ENCODE results near the gene LDAH. TPM values are rescaled to one million over a fixed set of nuclear protein-coding genes. Genes with fewer than 3 reads are reported as not detected.

LDAH gene
- total and polyA plus RNA-seq, 2 donors (not counting 1 experiment from before 2014, with no cell fraction given): 9.0 to 31.3 TPM

GRCh38 chr2:20652141-20652540 is 170.8 kb downstream of the LDAH start:
- peak overlapping the region; percentile 88 for H3K4me3 Mint-ChIP-seq
- no peak for DNase-seq

More at GRCh38 chr2:20652141-20652540, 170.8 kb downstream of the LDAH start:
- no peaks in the 10 kb centered on the region for H3K9me3 ChIP-seq (ENCODE audit: control extremely low read depth in 1 of 3, control insufficient read depth in 2 of 3, insufficient read depth in 1 of 3, low read length in 2 of 3)
- no peaks in the 10 kb centered on the region for H3K36me3 ChIP-seq (replicated peaks in 1 of 2; ENCODE audit: control extremely low read depth in 1 of 2, control insufficient read depth in 1 of 2, extremely low read depth in 1 of 2, insufficient read depth in 2 of 2, low read length in 1 of 2)
- peaks cover 39 to 44% of the 10 kb centered on the region in 2 donors for H3K4me1 ChIP-seq (ENCODE audit: control insufficient read depth in 2 of 2, insufficient read depth in 2 of 2, low read length in 2 of 2)
- peaks cover 6% of the 10 kb centered on the region for H4K20me1 ChIP-seq (ENCODE audit: control insufficient read depth, insufficient read depth, low read length, poor library complexity, severe bottlenecking)
- ChIA-PET POLR2A (interaction anchor here (1.7 to 2.9 kb wide), 2 partner anchors 14 to 205 kb away, joined by 11 to 29 read pairs; partner anchors contain the start of genes GDF7 and RHOB), CTCF (interaction anchor here (1.3 to 9.9 kb wide), 10 partner anchors 10 to 696 kb away, joined by 4 to 139 read pairs (median 16); partner anchors contain the start of genes GDF7, LDAH and RHOB)
- no peak for ATAC-seq (ENCODE audit: low read depth)
- no peak for TF ChIP-seq CTCF (IDR thresholded peaks at IDR 0.05)
- no peak for TF ChIP-seq EZH2 (IDR thresholded peaks at IDR 0.05; ENCODE audit: borderline replicate concordance, insufficient read depth, low read depth, low read length, poor library complexity, severe bottlenecking)
- Mint-ChIP-seq H3K27ac (peak overlapping the region; percentile 59), H3K9me3 (ENCODE audit: insufficient read depth) (no peaks in the 10 kb centered on the region), H3K27me3 (peaks cover 3% of the 10 kb centered on the region), H3K4me1 (peaks cover 44% of the 10 kb centered on the region)
- intact Hi-C loops (cut with micrococcal nuclease): loop anchor here (5.0 kb wide), 1 partner anchor 55 kb away; no protein-coding TSS in a partner anchor
- H3K4me3 ChIP-seq (ENCODE audit: control extremely low read depth in 1 of 5, extremely low read depth in 1 of 5, insufficient read depth in 1 of 5, low read depth in 2 of 5, low read length in 4 of 5): no peak overlapping the region
- peaks cover 0 to 4% (median 0%) of the 10 kb centered on the region in 4 experiments for H3K27me3 ChIP-seq (replicated peaks in 1 of 4; ENCODE audit: control extremely low read depth in 1 of 4, control insufficient read depth in 3 of 4, insufficient read depth in 4 of 4, low read length in 3 of 4)
- peaks cover 36% of the 10 kb centered on the region for H3K79me2 ChIP-seq (ENCODE audit: control insufficient read depth, insufficient read depth, low read length)
- no peak overlapping the region for H2AFZ ChIP-seq (ENCODE audit: insufficient read depth, low read depth, low read length, poor library complexity, severe bottlenecking)
- H3K4me2 ChIP-seq (replicated peaks; ENCODE audit: low read depth, low read length, poor library complexity, severe bottlenecking): no peak overlapping the region
- no peak overlapping the region for H3K9ac ChIP-seq (ENCODE audit: low read length)
- WGBS (ENCODE audit: insufficient coverage): 97% methylated on average over 5 of the region's 7 CpGs
- H3K27ac ChIP-seq (ENCODE audit: low read length in 2 of 2): no peak overlapping the region
